ENCODE results near the gene GALNT1. TPM values are rescaled to one million over a fixed set of nuclear protein-coding genes. Genes with fewer than 3 reads are reported as not detected.
A peak's percentile ranks its signal among the peaks of the same experiment; 100 is the strongest.

GALNT1 gene
- total and polyA plus RNA-seq, 2 of the 4 experiments (the other 2 are of a cell fraction), result 24.9 to 43.9 TPM

DNA sequence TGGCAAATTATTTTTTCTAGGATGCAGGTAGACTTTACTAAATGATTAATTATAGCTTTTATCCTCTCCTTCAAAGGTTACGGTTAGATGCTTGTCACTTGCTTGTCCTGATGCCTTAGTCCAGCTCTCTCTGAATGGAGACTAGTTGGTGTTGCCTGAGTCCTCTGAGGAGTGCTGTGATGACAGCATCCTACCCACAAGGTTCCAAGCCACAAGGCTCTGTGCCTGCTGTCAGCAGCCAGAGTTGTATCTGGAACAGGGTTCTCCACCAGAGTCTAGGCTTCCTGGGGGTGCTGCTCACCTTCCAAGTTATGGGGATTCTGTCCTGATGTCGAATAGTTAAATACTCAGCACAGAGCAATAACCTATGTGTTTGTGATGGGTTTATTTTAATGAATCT, 125.7 kb downstream of the GALNT1 start:
- no CpG with 5 or more reads among the region's 2 CpGs for WGBS, 2 experiments (ENCODE audit: extremely low coverage in 2 of 2, insufficient read length in 1 of 2)
- BruUV-seq (replicated peaks), result no TSS peak
- CTCF ChIA-PET, result no interaction called here
- TF ChIP-seq CHD1 (IDR thresholded peaks at IDR 0.05; ENCODE audit: low read depth, low read length) (no peak), SMC3 (IDR thresholded peaks at IDR 0.05; ENCODE audit: low read depth, low read length) (no peak), FOS (IDR thresholded peaks at IDR 0.05; ENCODE audit: low read depth, low read length) (no peak), MAZ (IDR thresholded peaks at IDR 0.05; ENCODE audit: borderline replicate concordance, low read depth, low read length) (no peak), POLR2A (IDR thresholded peaks at IDR 0.05; ENCODE audit: low read depth, low read length) (no peak), BHLHE40 (IDR thresholded peaks at IDR 0.05; ENCODE audit: low read depth, low read length) (no peak), RFX5 (IDR thresholded peaks at IDR 0.05; ENCODE audit: low read depth, low read length) (no peak), NFE2L2 (IDR thresholded peaks at IDR 0.05; ENCODE audit: low read depth, low read length) (no peak), RAD21 (IDR thresholded peaks at IDR 0.05; ENCODE audit: low read length) (no peak), RCOR1 (IDR thresholded peaks at IDR 0.05; ENCODE audit: insufficient replicate concordance, low read length) (no peak), MXI1 (IDR thresholded peaks at IDR 0.05; ENCODE audit: borderline replicate concordance, low read depth, low read length) (no peak), MAFK (IDR thresholded peaks at IDR 0.05; ENCODE audit: low read depth, low read length) (no peak), CEBPB (IDR thresholded peaks at IDR 0.05; ENCODE audit: low read depth, low read length) (no peak)
- TF ChIP-seq, protein P1, sequence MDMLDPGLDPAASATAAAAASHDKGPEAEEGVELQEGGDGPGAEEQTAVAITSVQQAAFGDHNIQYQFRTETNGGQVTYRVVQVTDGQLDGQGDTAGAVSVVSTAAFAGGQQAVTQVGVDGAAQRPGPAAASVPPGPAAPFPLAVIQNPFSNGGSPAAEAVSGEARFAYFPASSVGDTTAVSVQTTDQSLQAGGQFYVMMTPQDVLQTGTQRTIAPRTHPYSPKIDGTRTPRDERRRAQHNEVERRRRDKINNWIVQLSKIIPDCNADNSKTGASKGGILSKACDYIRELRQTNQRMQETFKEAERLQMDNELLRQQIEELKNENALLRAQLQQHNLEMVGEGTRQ (IDR thresholded peaks at IDR 0.05; ENCODE audit: low read depth, low read length), result no peak
- TF ChIP-seq, protein P2, sequence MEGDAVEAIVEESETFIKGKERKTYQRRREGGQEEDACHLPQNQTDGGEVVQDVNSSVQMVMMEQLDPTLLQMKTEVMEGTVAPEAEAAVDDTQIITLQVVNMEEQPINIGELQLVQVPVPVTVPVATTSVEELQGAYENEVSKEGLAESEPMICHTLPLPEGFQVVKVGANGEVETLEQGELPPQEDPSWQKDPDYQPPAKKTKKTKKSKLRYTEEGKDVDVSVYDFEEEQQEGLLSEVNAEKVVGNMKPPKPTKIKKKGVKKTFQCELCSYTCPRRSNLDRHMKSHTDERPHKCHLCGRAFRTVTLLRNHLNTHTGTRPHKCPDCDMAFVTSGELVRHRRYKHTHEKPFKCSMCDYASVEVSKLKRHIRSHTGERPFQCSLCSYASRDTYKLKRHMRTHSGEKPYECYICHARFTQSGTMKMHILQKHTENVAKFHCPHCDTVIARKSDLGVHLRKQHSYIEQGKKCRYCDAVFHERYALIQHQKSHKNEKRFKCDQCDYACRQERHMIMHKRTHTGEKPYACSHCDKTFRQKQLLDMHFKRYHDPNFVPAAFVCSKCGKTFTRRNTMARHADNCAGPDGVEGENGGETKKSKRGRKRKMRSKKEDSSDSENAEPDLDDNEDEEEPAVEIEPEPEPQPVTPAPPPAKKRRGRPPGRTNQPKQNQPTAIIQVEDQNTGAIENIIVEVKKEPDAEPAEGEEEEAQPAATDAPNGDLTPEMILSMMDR (conservative IDR thresholded peaks at IDR 0.05; ENCODE audit: low read depth, low read length), result no peak
- TF ChIP-seq, protein P3, sequence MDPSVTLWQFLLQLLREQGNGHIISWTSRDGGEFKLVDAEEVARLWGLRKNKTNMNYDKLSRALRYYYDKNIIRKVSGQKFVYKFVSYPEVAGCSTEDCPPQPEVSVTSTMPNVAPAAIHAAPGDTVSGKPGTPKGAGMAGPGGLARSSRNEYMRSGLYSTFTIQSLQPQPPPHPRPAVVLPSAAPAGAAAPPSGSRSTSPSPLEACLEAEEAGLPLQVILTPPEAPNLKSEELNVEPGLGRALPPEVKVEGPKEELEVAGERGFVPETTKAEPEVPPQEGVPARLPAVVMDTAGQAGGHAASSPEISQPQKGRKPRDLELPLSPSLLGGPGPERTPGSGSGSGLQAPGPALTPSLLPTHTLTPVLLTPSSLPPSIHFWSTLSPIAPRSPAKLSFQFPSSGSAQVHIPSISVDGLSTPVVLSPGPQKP (IDR thresholded peaks at IDR 0.05; ENCODE audit: borderline replicate concordance, low read depth, low read length), result no peak
- H2AK5ac ChIP-seq (ENCODE audit: low read depth, low read length), result no peak overlapping the region
- H3K23ac ChIP-seq (ENCODE audit: low read depth, low read length), result no peak overlapping the region
- no peak overlapping the region for H3K18ac ChIP-seq (ENCODE audit: low read depth, low read length)
- no peak overlapping the region for H2AFZ ChIP-seq (replicated peaks; ENCODE audit: low read length, poor library complexity)
- no peak overlapping the region for H3K56ac ChIP-seq (ENCODE audit: extremely low read depth, insufficient read depth, low read length)
- H3K27ac ChIP-seq (ENCODE audit: insufficient read depth, low read length), result no peak overlapping the region
- DNase-seq, result no peak
- no peaks in the 10 kb centered on the region for H4K20me1 ChIP-seq (ENCODE audit: insufficient read depth, low read length)
- H4K5ac ChIP-seq (ENCODE audit: low read depth, low read length), result no peak overlapping the region
- ATAC-seq (ENCODE audit: low read depth), result no peak
- H3K79me1 ChIP-seq (ENCODE audit: low read depth in 1 of 2, low read length in 2 of 2), result no peaks in the 10 kb centered on the region
- in situ Hi-C loops (cut with MboI; ENCODE audit: low sequenced_read_pairs) (no loop called here), intact Hi-C loops (cut with micrococcal nuclease) (no loop called here), dilution Hi-C loops (cut with HindIII; ENCODE audit: low sequenced_read_pairs, unreplicated experiment) (no loop called here)
- H3K4me2 ChIP-seq (ENCODE audit: low read depth, low read length), result no peak overlapping the region
- peaks cover 6% of the 10 kb centered on the region for H3K4me1 ChIP-seq (ENCODE audit: control insufficient read depth, insufficient read depth, low read length)
- no peak overlapping the region for H2BK15ac ChIP-seq (ENCODE audit: low read depth, low read length)
- peaks cover 5% of the 10 kb centered on the region for H3K36me3 ChIP-seq (ENCODE audit: control insufficient read depth, insufficient read depth, low read length)
- H3K9me1 ChIP-seq (ENCODE audit: insufficient read depth, low read length), result no peaks in the 10 kb centered on the region; the same call in 1 of the 2 replicates
- POLR2A ChIA-PET (ENCODE audit: unreplicated experiment), result no interaction called here
- H3K9ac ChIP-seq (ENCODE audit: low read depth, low read length), result no peak overlapping the region
- H3K14ac ChIP-seq (replicated peaks; ENCODE audit: low read depth, low read length), result no peak overlapping the region
- H3K9me3 ChIP-seq (ENCODE audit: control insufficient read depth, insufficient read depth, low read length), result no peaks in the 10 kb centered on the region
- no peak overlapping the region for H3K4me3 ChIP-seq (ENCODE audit: insufficient read depth, low read depth, low read length)
- H3K27me3 ChIP-seq (ENCODE audit: control insufficient read depth, insufficient read depth, low read length), result no peaks in the 10 kb centered on the region
- H4K91ac ChIP-seq (ENCODE audit: insufficient read depth, low read depth, low read length), result no peak overlapping the region
- no peak overlapping the region for H2BK5ac ChIP-seq (ENCODE audit: low read depth, low read length, poor library complexity, severe bottlenecking)
- H2AK9ac ChIP-seq (replicated peaks; ENCODE audit: low read depth, low read length, poor library complexity), result no peak overlapping the region
- no peak overlapping the region for H2BK20ac ChIP-seq (ENCODE audit: low read depth, low read length)
- no peak overlapping the region for H2BK120ac ChIP-seq (ENCODE audit: low read depth, low read length)
- H4K8ac ChIP-seq (ENCODE audit: low read depth in 2 of 2, low read length in 2 of 2), result no peak overlapping the region
- H3K4ac ChIP-seq (ENCODE audit: low read depth, low read length), result peak overlapping the region; percentile 7; the same call in 1 of the 2 replicates
